ENCODE measurements around the gene MRLN.
A peak's percentile ranks its signal among the peaks of the same experiment; 100 is the strongest.

The MRLN gene

GRCh38 chr10:59702347-59702746 lies 50.9 kb downstream of the MRLN start:
- no peak for DNase-seq (ENCODE audit: extremely low spot score)
- POLR2A ChIA-PET, result no interaction called here

DNA sequence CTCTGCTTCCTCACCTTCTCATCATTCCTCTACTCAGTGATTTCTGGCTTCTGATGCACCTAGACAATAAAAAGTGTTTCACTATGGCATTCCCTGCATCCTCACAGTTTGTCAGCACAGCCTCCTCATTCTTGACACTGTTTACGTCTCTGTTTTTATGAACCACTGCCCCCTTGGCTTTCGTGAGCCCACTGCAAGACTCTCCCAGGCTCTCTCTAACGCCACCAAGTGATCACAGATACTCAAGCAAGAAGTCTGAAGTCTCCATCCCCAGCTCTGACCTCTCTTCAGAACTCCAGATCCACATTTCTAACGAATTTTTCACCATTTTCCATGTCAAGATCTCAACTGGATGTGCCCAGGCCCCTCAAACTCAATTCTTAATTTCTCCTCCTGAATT lies 52.5 kb downstream of the MRLN start:
- DNase-seq (ENCODE audit: extremely low spot score), result peak; percentile 23
- ChIA-PET POLR2A (interaction anchor here (1.1 to 1.4 kb wide), 2 partner anchors 8 to 11 kb away, joined by 4 to 5 read pairs; no protein-coding TSS in a partner anchor), CTCF (interaction anchor here (1.1 kb wide), 1 partner anchor 78 kb away, joined by 3 read pairs; no protein-coding TSS in a partner anchor)
- TF ChIP-seq FOXA1 (IDR thresholded peaks at IDR 0.05) (no peak), SP1 (IDR thresholded peaks at IDR 0.05) (no peak), HDGF (IDR thresholded peaks at IDR 0.05; ENCODE audit: borderline replicate concordance) (no peak), LEF1 (IDR thresholded peaks at IDR 0.05; ENCODE audit: borderline replicate concordance) (no peak), CTBP1 (IDR thresholded peaks at IDR 0.05; ENCODE audit: borderline replicate concordance) (no peak), NFRKB (IDR thresholded peaks at IDR 0.05) (no peak), PKNOX1 (IDR thresholded peaks at IDR 0.05) (no peak), BHLHE40 (IDR thresholded peaks at IDR 0.05; ENCODE audit: borderline replicate concordance) (no peak)

More at GRCh38 chr10:59702347-59702746, 50.9 kb downstream of the MRLN start:
- CTCF ChIA-PET, result no interaction called here
- TF ChIP-seq CTBP1 (IDR thresholded peaks at IDR 0.05; ENCODE audit: borderline replicate concordance) (no peak), FOXM1 (IDR thresholded peaks at IDR 0.05; ENCODE audit: borderline replicate concordance) (no peak), L3MBTL2 (conservative IDR thresholded peaks at IDR 0.05) (no peak), TARDBP (IDR thresholded peaks at IDR 0.05) (no peak), HDGF (IDR thresholded peaks at IDR 0.05; ENCODE audit: borderline replicate concordance) (no peak)

- no peak for DNase-seq (ENCODE audit: extremely low spot score)
- TF ChIP-seq CTBP1 (IDR thresholded peaks at IDR 0.05; ENCODE audit: borderline replicate concordance) (no peak), NFRKB (IDR thresholded peaks at IDR 0.05) (no peak), SP1 (IDR thresholded peaks at IDR 0.05) (no peak), TARDBP (IDR thresholded peaks at IDR 0.05) (no peak), L3MBTL2 (conservative IDR thresholded peaks at IDR 0.05) (no peak), SUZ12 (IDR thresholded peaks at IDR 0.05) (no peak), ARNT (IDR thresholded peaks at IDR 0.05) (no peak), PKNOX1 (IDR thresholded peaks at IDR 0.05) (no peak), ZNF384 (IDR thresholded peaks at IDR 0.05) (no peak), ELF4 (IDR thresholded peaks at IDR 0.05) (no peak)
- CTCF ChIA-PET, result interaction anchor here (0.7 kb wide), 1 partner anchor 146 kb away, joined by 6 read pairs; no protein-coding TSS in a partner anchor
- POLR2A ChIA-PET, result no interaction called here
These were observed 54.9 kb downstream of the MRLN start for GRCh38 chr10:59698326-59698725.

GRCh38 chr10:59695637-59696036 lies 57.6 kb downstream of the MRLN start:
- CTCF ChIA-PET, result no interaction called here
- DNase-seq (ENCODE audit: extremely low spot score), result no peak
- TF ChIP-seq LEF1 (IDR thresholded peaks at IDR 0.05; ENCODE audit: borderline replicate concordance) (no peak), SP1 (IDR thresholded peaks at IDR 0.05) (no peak), ARNT (IDR thresholded peaks at IDR 0.05) (no peak), HDGF (IDR thresholded peaks at IDR 0.05; ENCODE audit: borderline replicate concordance) (no peak), FOXM1 (IDR thresholded peaks at IDR 0.05; ENCODE audit: borderline replicate concordance) (no peak), FOXK2 (IDR thresholded peaks at IDR 0.05) (no peak), SUZ12 (IDR thresholded peaks at IDR 0.05) (no peak), ELF4 (IDR thresholded peaks at IDR 0.05) (no peak), PKNOX1 (IDR thresholded peaks at IDR 0.05) (no peak), ZNF384 (IDR thresholded peaks at IDR 0.05) (no peak), CTBP1 (IDR thresholded peaks at IDR 0.05; ENCODE audit: borderline replicate concordance) (no peak), NFRKB (IDR thresholded peaks at IDR 0.05) (no peak), FOXA1 (IDR thresholded peaks at IDR 0.05) (no peak), BHLHE40 (IDR thresholded peaks at IDR 0.05; ENCODE audit: borderline replicate concordance) (no peak), L3MBTL2 (conservative IDR thresholded peaks at IDR 0.05) (no peak), TARDBP (IDR thresholded peaks at IDR 0.05) (no peak)
- POLR2A ChIA-PET, result no interaction called here

- ChIA-PET CTCF (no interaction called here), POLR2A (no interaction called here)
- TF ChIP-seq FOXA1 (IDR thresholded peaks at IDR 0.05) (no peak), SP1 (IDR thresholded peaks at IDR 0.05) (no peak), ELF4 (IDR thresholded peaks at IDR 0.05) (no peak), ARNT (IDR thresholded peaks at IDR 0.05) (no peak), BHLHE40 (IDR thresholded peaks at IDR 0.05; ENCODE audit: borderline replicate concordance) (no peak), PKNOX1 (IDR thresholded peaks at IDR 0.05) (no peak), L3MBTL2 (conservative IDR thresholded peaks at IDR 0.05) (no peak), HDGF (IDR thresholded peaks at IDR 0.05; ENCODE audit: borderline replicate concordance) (no peak), FOXM1 (IDR thresholded peaks at IDR 0.05; ENCODE audit: borderline replicate concordance) (no peak), TARDBP (IDR thresholded peaks at IDR 0.05) (no peak), FOXK2 (IDR thresholded peaks at IDR 0.05) (no peak), CTBP1 (IDR thresholded peaks at IDR 0.05; ENCODE audit: borderline replicate concordance) (no peak), ZNF384 (IDR thresholded peaks at IDR 0.05) (no peak)
- DNase-seq (ENCODE audit: extremely low spot score), result no peak
These were observed 58.3 kb downstream of the MRLN start for GRCh38 chr10:59694936-59695335.

- ChIA-PET POLR2A (no interaction called here), CTCF (interaction anchor here (0.7 kb wide), 1 partner anchor 139 kb away, joined by 3 read pairs; no protein-coding TSS in a partner anchor)
- TF ChIP-seq CTBP1 (IDR thresholded peaks at IDR 0.05; ENCODE audit: borderline replicate concordance) (no peak), LEF1 (IDR thresholded peaks at IDR 0.05; ENCODE audit: borderline replicate concordance) (no peak), L3MBTL2 (conservative IDR thresholded peaks at IDR 0.05) (no peak), ELF4 (IDR thresholded peaks at IDR 0.05) (no peak), HDGF (IDR thresholded peaks at IDR 0.05; ENCODE audit: borderline replicate concordance) (no peak), FOXA1 (IDR thresholded peaks at IDR 0.05) (no peak), PKNOX1 (IDR thresholded peaks at IDR 0.05) (no peak), TARDBP (IDR thresholded peaks at IDR 0.05) (no peak)
- no peak for DNase-seq (ENCODE audit: extremely low spot score)
These were observed 61.1 kb downstream of the MRLN start for GRCh38 chr10:59692113-59692512.
